NCI-H510A (cell line): Measurements from ENCODE around the gene KCNK10.
A peak's percentile ranks its signal among the peaks of the same experiment; 100 is the strongest.

ENCODE experiments used
- DNase-seq: peaks from one replicate; lab custom pipeline; 2025; lab: John Stamatoyannopoulos, UW

Gene KCNK10

DNA sequence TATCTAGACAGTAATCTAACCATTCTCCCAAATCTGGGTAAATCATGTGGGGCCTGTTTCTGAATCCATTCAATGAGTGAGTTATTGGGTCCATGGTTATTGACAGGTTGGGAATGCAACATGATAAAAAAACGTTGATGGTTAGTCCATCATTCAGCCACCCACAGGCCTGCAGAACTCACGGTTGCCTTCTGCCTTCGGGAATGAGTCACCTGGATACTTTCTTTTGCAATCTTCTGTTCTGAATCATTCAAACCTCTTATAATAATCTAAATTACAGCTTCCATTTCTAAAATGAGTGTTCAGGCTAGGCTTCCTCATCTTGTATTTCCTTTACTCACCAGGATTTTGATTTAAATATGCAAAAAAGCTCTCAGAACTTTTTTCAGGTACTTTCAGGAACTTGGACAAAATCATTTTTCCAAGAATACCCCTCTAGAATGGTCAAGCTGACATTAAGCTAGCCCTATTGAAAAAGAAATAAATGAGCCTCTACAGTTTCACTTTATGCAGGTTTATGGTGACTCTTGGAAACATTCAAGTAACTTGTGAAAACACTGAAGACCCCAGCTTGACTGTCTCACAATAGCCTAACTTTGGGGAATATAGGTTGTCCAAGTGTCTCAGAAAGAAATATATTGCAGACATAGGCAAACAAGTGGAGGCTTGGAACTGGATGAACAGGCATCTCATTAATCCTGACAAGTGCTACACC, 94.4 kb downstream of the KCNK10 start:
- DNase-seq = no peak

GRCh38 chr14:88227693-88228092, 95.4 kb downstream of the KCNK10 start:
- DNase-seq = no peak

- DNase-seq = no peak
Observed at GRCh38 chr14:88225721-88226120, 97.3 kb downstream of the KCNK10 start.

DNA sequence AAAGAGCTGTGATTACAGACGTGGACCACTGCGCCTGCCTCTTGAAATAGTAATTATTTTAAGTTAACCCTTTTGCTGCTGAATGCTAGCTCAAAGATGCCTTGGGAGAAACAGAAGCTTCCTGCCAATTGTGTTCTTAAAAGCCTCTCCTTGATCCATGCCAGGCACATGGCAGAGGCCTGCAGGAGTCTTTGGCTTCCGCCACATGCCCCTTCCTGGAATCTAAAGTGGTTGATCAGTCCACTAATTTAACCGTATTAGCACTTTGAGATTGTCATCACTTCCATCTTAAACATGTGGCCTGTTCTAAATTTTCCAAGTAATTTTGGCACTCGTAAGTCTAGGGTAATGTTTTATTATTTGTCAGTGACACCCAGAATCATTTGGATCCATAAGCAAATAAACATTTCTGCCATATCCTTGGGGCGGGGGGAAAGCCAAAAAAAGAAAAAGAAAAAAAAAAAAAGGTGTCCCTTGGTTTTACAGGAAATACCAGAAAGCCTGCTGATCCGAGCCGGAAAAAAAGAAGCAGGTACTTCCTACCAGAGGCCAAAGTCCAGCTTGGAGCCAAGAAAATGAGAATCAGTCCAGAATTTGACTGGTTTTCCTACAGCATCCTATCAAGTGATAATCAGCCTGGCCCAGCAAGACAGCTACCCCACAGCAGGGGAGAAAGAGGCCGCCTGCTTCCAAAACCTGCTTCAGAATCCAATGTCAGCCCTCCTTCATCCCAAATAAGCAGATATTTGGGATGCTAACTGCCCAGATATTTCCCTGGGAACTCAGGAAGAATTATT, 104.8 kb downstream of the KCNK10 start:
- DNase-seq = no peak

GRCh38 chr14:88212691-88213090, 110.4 kb downstream of the KCNK10 start:
- DNase-seq = no peak

DNA sequence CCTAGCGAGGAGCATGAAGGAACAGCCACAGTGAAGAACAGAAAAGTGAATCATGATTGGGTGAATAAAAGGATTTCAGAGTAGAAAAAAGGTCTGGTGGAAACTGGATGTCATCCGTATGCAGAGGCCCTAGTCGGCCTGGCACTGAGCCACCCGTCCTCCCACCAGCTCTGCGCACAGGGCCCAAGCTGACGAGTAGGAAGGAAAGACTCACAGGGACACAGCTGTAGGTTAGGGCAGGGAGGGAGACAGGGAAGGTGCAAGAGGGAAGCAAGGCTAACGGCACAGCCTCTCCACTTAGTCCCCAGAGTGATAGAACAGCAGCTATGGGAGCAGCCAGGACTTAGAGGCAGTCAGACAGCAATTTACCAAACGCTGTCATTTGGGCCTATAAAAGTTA, 112.6 kb downstream of the KCNK10 start:
- DNase-seq = no peak

DNA sequence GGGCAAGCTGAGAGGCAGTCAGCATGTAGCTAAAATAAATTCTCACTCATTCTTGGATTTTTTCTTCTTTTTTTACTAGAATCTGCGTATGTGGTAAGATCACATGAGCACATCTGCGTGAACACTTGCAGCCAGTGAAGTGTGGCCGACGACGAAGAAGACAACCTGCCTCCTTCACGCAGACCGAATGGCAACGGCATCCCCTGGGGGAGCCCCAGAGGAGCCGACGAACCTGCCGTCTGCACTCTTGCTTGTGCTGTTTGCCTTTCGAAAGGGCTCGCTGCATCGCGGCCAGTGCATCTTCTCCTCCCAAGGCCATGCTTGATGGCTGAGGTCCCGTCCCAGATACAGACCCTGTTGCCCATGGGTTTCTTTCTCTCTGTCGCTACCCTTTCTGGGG, 113.8 kb downstream of the KCNK10 start:
- DNase-seq = no peak

GRCh38 chr14:88208858-88209257, 114.2 kb downstream of the KCNK10 start:
- no peak for DNase-seq

DNA sequence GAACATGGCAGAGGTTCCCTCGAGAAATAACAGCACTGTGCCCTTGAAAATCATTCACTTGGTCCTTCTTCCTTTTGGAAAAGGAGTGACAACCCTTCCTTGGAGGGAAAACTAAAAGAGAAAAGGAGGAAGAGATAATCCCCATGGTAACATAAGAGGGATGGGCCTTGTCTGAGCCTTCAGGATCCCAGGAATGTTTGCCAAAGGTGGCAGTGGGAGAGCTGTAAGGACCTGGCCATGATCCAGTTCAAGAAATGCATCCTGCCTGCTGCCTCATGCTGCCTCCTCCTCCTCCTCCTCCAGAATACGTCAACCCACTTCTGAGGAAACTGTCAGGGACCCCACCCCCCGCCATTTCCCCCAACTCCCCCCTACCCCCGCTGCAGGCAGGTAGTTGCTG, 118.8 kb downstream of the KCNK10 start:
- DNase-seq = no peak

DNA sequence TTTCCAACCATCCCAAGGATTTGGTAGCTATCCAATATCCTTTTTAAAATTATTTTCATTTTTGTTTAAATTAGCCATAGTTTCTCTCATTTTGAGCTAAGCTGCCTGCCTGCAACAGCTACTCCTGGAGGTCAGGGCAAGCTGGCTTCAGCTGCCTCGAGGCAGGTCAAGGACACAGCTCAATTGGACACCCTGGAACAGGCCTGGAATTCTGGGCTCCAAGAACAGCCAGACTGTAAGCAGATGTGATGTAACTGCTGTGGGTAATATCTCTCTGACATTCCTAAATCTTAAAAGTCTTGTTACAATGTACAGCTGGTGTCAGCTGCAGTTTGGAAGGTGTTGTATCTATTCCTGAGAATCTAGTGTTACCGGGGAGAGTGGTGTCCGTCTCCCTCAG, 119.8 kb downstream of the KCNK10 start:
- no peak for DNase-seq

DNA sequence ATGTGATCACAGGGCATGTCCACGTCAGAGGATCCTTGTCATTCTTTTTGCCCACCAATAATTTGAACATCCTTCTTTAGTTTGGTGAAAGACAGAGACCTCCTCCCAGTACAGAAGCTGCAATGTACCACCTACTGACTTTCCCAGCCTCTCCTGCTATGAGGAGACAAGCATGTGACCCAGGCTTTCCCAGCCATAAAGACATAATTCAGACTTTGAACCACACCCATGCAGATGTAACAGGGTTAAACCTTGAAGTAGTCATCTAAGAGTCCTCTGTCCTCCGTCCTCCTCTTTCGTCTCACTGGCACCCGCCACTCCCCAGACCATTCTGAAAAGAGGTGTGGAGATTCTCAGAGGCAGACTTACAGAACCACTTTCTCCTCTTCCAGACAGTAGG, 120.8 kb downstream of the KCNK10 start:
- no peak for DNase-seq

DNA sequence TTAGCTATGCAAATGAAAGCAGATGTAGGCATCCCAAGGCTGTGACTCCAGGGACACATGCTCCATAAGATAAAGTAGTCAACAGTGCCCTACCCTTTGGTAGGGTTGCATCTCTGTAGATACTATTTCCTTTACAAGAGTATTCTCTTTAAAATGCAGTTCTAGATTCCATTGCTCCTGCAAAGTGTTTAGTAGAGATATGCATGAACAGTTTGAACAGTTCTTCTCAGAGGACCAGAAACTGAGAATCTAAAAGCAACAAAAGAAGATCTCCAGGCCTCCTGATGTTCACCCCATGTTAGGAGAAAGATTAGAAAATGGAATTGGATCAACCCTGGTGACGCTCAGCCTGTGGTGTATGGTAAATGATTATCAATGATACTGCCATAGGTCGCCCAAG, 121.2 kb downstream of the KCNK10 start:
- no peak for DNase-seq

GRCh38 chr14:88199882-88200281, 123.2 kb downstream of the KCNK10 start:
- DNase-seq = no peak

DNA sequence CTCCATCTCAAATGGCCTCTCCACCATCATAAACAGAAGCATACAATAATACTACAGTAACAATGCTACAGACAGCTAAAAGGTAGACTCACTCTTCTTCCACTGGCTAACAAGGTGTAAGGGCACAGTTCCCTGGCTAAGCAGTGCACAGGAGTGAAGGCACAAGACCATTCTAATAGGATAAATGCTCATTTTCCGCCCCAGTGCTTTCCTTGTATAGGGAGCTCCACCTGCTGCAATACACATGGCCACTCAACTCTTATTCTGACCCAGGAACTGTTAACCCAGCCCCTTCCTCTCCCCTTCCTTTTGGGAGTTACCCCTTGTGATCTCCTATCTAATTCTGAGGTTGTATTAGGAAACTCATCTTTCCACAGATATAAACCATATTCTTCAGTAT, 124.6 kb downstream of the KCNK10 start:
- no peak for DNase-seq

GRCh38 chr14:88196925-88197324, 126.1 kb downstream of the KCNK10 start:
- no peak for DNase-seq

DNA sequence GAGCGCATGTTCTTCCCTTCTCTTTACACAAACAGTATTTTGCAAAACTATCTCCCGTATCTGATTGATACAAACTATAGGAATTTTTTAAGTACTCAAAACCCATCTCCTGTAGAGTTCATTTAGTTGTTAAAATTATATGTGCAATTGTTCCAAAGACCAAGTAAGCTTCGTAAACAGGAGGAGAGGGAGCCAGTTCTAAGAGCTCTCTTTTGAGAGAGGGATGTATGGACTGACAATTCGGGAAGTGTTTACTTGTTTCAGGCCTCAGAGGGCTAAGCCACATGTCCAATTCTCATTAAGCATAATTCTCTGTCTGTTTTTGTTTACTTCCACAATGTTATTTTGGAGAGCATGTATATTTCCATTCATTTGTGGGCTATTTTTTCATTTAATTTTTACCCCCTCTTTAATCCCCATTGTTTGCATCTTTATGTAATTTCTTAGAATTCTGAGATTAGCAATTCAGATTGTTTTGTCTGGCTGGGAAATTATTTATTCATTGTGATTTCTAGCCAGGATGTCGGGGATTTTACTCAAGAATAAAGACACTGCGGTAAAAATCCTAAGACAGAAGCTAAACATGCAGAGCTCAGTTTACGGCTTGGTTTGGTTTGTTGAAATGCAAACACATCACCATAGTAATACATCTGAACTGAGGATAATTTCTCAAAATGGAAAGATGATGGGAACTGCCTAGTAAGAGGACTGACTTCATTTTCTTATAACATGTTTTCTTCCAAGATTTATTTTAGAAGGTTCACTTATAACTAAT, 126.8 kb downstream of the KCNK10 start:
- no peak for DNase-seq

DNA sequence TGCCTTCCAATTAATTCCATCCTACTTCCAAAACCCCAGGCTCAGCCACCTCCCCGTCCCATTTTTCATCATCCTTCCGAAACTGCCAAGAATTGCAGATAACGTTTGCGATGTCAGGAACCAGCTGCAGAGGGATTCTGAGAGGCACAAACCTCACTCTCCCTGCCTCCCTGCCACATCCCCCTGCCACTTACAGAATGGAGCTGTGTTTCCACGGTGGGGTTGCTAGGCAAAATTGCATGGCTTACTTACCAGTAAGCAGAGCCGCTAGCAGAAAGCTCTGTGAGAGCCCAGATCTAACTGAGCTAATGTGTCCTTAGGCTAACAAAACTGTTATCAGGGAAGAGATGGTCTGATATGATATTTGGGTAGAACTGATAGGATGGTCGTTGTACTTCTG, 127.4 kb downstream of the KCNK10 start:
- DNase-seq = no peak

DNA sequence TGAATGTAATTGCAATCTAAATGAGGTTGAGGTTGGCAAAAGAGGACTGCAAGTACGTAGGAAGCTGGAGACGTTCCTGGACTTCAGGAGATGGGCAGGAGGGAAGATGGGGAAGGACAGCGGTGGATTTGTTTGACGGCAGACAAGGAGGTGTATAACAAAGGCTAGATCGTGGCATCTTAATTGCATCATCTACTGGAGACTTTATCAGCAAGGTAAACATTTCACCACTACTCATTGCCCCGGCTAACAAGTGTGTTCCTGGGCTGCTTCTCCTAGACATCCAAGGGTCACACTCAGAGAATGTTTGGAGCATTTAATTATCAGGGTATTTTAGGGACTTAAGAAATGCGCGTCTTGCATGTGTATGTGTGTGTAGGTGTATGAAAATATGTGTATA, 128.5 kb downstream of the KCNK10 start:
- no peak for DNase-seq

GRCh38 chr14:88191605-88192004, 131.5 kb downstream of the KCNK10 start:
- no peak for DNase-seq

- peak; percentile 36 for DNase-seq
Observed at GRCh38 chr14:88189417-88190191, 133.5 kb downstream of the KCNK10 start.

DNA sequence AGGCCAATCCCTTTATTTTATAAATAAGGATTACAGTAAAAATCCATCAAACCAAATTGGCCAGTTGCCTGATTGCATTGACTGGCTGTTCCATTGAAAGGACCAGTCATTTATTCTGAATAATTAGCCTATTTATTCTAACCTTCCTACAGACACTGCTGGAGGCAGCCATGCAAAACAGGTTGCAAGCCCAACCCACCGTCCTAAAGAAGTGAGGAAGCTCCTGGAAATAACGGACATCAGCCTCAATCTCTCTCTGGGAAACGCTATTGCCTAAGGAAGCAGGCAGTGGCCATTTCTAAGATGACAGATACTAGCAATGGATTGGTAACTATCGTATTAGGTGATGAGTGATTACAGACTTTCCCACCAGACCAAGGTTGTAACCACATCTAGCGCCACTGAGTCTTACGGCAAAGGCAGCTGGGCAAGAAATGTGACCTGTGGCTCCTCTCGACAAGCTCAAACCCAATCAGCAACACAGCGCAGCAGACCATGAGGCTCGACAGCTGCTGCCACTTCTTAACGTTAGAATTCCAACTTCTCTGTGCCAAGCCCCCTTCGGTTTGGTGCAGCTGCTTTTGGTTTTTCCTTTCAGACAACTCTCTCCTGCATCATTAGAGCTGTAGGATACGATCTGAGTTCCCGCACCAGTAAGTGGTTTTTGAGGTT, 134.2 kb downstream of the KCNK10 start:
- peak; percentile 16 for DNase-seq

- DNase-seq = no peak
Observed at GRCh38 chr14:88185843-88186242, 137.2 kb downstream of the KCNK10 start.
